Upper lobe of left lung (tissue), 6 donors: ENCODE data around the gene OR52D1. TPM values are rescaled to one million over a fixed set of nuclear protein-coding genes. Genes with fewer than 3 reads are reported as not detected.

ENCODE experiments used
- ATAC-seq, 2 donors: fragments of 200-7000 bp; cut with Tn5 transposase; one replicate each; pipeline ENCODE4 v1.9.1; 2022; ENCODE audit warnings: mild to moderate bottlenecking in 2 of 2, moderate library complexity in 2 of 2; ENCODE audit not compliant: low FRiP score in 2 of 2
- DNase-seq, 2 donors: peaks; one replicate each; pipeline ENCODE4 v3.0.0-alpha.2; 2019 to 2020
- H3K27ac ChIP-seq, 4 donors: fragments of 200-600 bp; sonication (generic); one replicate each; pipeline ENCODE4 v1.5.1; 2016 to 2019
- H3K27me3 ChIP-seq, 4 donors: fragments of 200-600 bp; sonication (generic); one replicate each; pipeline ENCODE4 v1.5.1; 2017 to 2019
- H3K36me3 ChIP-seq, 4 donors: fragments of 200-600 bp; sonication (generic); one replicate each; pipeline ENCODE4 v1.5.1; 2016 to 2019
- H3K4me1 ChIP-seq, 4 donors: fragments of 200-600 bp; sonication (generic); one replicate each; pipeline ENCODE4 v1.5.1; 2018 to 2019
- H3K4me3 ChIP-seq, 4 donors: fragments of 200-600 bp; sonication (generic); one replicate each; pipeline ENCODE4 v1.5.1; 2017 to 2019; ENCODE audit warnings: mild to moderate bottlenecking in 2 of 4, moderate library complexity in 1 of 4
- H3K9me3 ChIP-seq, 4 donors: fragments of 200-600 bp; sonication (generic); one replicate each; pipeline ENCODE4 v1.5.1; 2018 to 2019
- EP300 ChIP-seq, 4 donors: sonication (generic); formaldehyde crosslinking; IDR thresholded peaks; one replicate each; pipeline ENCODE4 v1.5.1; 2017; ENCODE audit warnings: antibody characterized with exemption in 4 of 4, control low read depth in 2 of 4
- POLR2A ChIP-seq, 4 donors: fragments of 450-650 bp; IDR thresholded peaks; one replicate each; pipeline ENCODE4 v1.5.1; 2016 to 2017; ENCODE audit warnings: antibody characterized with exemption in 4 of 4, mild to moderate bottlenecking in 2 of 4
- POLR2AphosphoS5 ChIP-seq, 2 donors: sonication (generic); formaldehyde crosslinking; IDR thresholded peaks; one replicate each; pipeline ENCODE4 v1.5.1; 2017; ENCODE audit warnings: antibody characterized with exemption in 2 of 2
- WGBS, 2 donors: methylation state at CpG; one replicate each; pipeline ENCODE4 v1.1.5; 2017 to 2018; 5-methylcytosine and 5-hydroxymethylcytosine counted together
- total RNA-seq, 6 donors: library from RNA; depleted of rRNA in 4 of 6; stranded (reverse); fragments of >200 nt in 4 of 6; gene quantifications; one replicate each; pipeline versions ENCODE4 v1.1.0 to v1.2.1, GENCODE V29; 2016 to 2021
- TF ChIP-seq, protein P1 (sequence below), 6 experiments: fragments of 450-650 bp in 4 of 6; fragments of 200-600 bp in 2 of 6; sonication (generic) in 2 of 6; IDR thresholded peaks; one replicate each; pipeline ENCODE4 v1.5.1; 2016 to 2019; ENCODE audit warnings: antibody characterized with exemption in 6 of 6
- donor health status: DM: no; HTN: no; CAD: no; lungs with moderate emphysema.
- donor health status: DM: no; HTN: yes; CAD: no; lungs with severe emphysema.

Gene OR52D1
- total RNA-seq, 6 donors from 2014 or later: not detected

GRCh38 chr11:5504403-5504921, 16.0 kb downstream of the OR52D1 start:
- WGBS, 2 donors: 81 to 91% methylated on average over 2 of the region's 2 CpGs
- DNase-seq: no peak
- H3K9me3 ChIP-seq: no peaks in the 10 kb centered on the region
- no peaks in the 10 kb centered on the region for H3K4me1 ChIP-seq
- TF ChIP-seq POLR2A (IDR thresholded peaks at IDR 0.05): no peak
- TF ChIP-seq, protein P1, sequence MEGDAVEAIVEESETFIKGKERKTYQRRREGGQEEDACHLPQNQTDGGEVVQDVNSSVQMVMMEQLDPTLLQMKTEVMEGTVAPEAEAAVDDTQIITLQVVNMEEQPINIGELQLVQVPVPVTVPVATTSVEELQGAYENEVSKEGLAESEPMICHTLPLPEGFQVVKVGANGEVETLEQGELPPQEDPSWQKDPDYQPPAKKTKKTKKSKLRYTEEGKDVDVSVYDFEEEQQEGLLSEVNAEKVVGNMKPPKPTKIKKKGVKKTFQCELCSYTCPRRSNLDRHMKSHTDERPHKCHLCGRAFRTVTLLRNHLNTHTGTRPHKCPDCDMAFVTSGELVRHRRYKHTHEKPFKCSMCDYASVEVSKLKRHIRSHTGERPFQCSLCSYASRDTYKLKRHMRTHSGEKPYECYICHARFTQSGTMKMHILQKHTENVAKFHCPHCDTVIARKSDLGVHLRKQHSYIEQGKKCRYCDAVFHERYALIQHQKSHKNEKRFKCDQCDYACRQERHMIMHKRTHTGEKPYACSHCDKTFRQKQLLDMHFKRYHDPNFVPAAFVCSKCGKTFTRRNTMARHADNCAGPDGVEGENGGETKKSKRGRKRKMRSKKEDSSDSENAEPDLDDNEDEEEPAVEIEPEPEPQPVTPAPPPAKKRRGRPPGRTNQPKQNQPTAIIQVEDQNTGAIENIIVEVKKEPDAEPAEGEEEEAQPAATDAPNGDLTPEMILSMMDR (IDR thresholded peaks at IDR 0.05): no peak
- TF ChIP-seq POLR2AphosphoS5 (IDR thresholded peaks at IDR 0.05): no peak
- no peak for TF ChIP-seq EP300 (IDR thresholded peaks at IDR 0.05)
- no peak for ATAC-seq
- no peak overlapping the region for H3K4me3 ChIP-seq
- H3K27ac ChIP-seq: no peak overlapping the region
- no peaks in the 10 kb centered on the region for H3K36me3 ChIP-seq
- no peaks in the 10 kb centered on the region for H3K27me3 ChIP-seq

GRCh38 chr11:5505363-5506048, 17.0 kb downstream of the OR52D1 start:
- Histone ChIP-seq H3K27me3 (no peaks in the 10 kb centered on the region), H3K4me1 (no peaks in the 10 kb centered on the region), H3K27ac (no peak overlapping the region), H3K36me3 (no peaks in the 10 kb centered on the region), H3K9me3 (no peaks in the 10 kb centered on the region), H3K4me3 (no peak overlapping the region)
- DNase-seq (no peak), ATAC-seq (no peak)
- TF ChIP-seq POLR2AphosphoS5 (IDR thresholded peaks at IDR 0.05) (no peak), EP300 (IDR thresholded peaks at IDR 0.05) (no peak), POLR2A (IDR thresholded peaks at IDR 0.05) (no peak)
- TF ChIP-seq, protein P1 (IDR thresholded peaks at IDR 0.05): no peak
- WGBS, 2 donors: 87 to 94% methylated on average over 9 of the region's 9 CpGs

GRCh38 chr11:5507177-5507932, 18.9 kb downstream of the OR52D1 start:
- Histone ChIP-seq H3K4me3 (no peak overlapping the region), H3K36me3 (no peaks in the 10 kb centered on the region), H3K27me3 (no peaks in the 10 kb centered on the region), H3K27ac (no peak overlapping the region), H3K9me3 (no peaks in the 10 kb centered on the region), H3K4me1 (no peaks in the 10 kb centered on the region)
- ATAC-seq (peak in 1 of 2 donors; percentile 42), DNase-seq (no peak)
- 84 to 88% methylated on average over 9 of the region's 9 CpGs for WGBS, 2 donors
- no peak for TF ChIP-seq POLR2AphosphoS5 (IDR thresholded peaks at IDR 0.05)
- TF ChIP-seq EP300 (IDR thresholded peaks at IDR 0.05): no peak
- TF ChIP-seq, protein P1 (IDR thresholded peaks at IDR 0.05): no peak
- TF ChIP-seq POLR2A (IDR thresholded peaks at IDR 0.05): no peak

DNA sequence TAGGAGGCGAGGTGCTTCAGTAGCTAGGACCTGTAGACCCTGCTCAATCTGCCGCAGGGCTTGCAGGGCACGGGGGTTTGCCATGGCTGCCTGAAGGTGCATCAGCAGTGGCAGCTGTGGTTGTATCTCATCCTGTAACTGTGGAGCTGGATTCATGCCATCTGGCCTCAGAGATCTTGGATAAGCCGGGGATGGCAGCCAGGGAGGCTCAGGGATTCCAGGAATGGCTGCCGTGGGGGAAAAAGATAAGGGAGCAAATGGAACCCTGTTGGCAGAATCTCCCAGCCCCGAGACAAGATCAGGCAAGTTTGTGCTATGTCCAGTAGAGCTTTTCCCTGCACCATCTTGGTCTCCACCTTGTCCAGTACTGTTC, 19.4 kb downstream of the OR52D1 start:
- DNase-seq (peak in 1 of 2 donors; percentile 17), ATAC-seq (no peak)
- no peaks in the 10 kb centered on the region for H3K27me3 ChIP-seq
- H3K27ac ChIP-seq: no peak overlapping the region
- no peak overlapping the region for H3K4me3 ChIP-seq
- H3K4me1 ChIP-seq: no peaks in the 10 kb centered on the region
- no peaks in the 10 kb centered on the region for H3K9me3 ChIP-seq
- no peak for TF ChIP-seq POLR2A (IDR thresholded peaks at IDR 0.05)
- no peak for TF ChIP-seq POLR2AphosphoS5 (IDR thresholded peaks at IDR 0.05)
- no peak for TF ChIP-seq EP300 (IDR thresholded peaks at IDR 0.05)
- TF ChIP-seq, protein P1 (IDR thresholded peaks at IDR 0.05): no peak
- no peaks in the 10 kb centered on the region for H3K36me3 ChIP-seq
- WGBS, 2 donors: 69 to 73% methylated on average over 4 to 6 of the region's 6 CpGs
